DND-41 (cell line): ENCODE results near the gene PNLIPRP3.

Source experiments
- ATAC-seq: fragments of 200-7000 bp; cut with Tn5 transposase; 3 replicates; pipeline ENCODE4 v1.9.1; 2021; ENCODE audit warnings: low read depth; ENCODE audit not compliant: insufficient read depth
- DNase-seq: peaks from one replicate; pipeline ENCODE4 v3.0.0-alpha.2; 2020
- H2AFZ ChIP-seq: 2 replicates; pipeline ENCODE4 v1.6.0; 2012; ENCODE audit warnings: low read depth, low read length
- H3K27ac ChIP-seq: 2 replicates; pipeline ENCODE4 v1.5.1; 2012; ENCODE audit warnings: low read length, inconsistent platforms
- H3K27me3 ChIP-seq: fragments of 200-600 bp; sonication (generic); 2 replicates; pipeline ENCODE4 v1.6.0; 2012; ENCODE audit warnings: low read length, mild to moderate bottlenecking, inconsistent platforms; ENCODE audit not compliant: insufficient read depth, poor library complexity
- H3K36me3 ChIP-seq: 2 replicates; pipeline ENCODE4 v1.5.1; 2012; ENCODE audit warnings: low read length, inconsistent platforms; ENCODE audit not compliant: insufficient read depth
- H3K4me1 ChIP-seq: 2 replicates; pipeline ENCODE4 v1.5.1; 2012; ENCODE audit warnings: mild to moderate bottlenecking, low read length; ENCODE audit not compliant: insufficient read depth
- H3K4me2 ChIP-seq: 2 replicates; pipeline ENCODE4 v1.6.0; 2012; ENCODE audit warnings: mild to moderate bottlenecking, moderate library complexity, low read length, inconsistent platforms; ENCODE audit not compliant: insufficient read depth
- H3K4me3 ChIP-seq, 2 experiments: fragments of 200-600 bp in 1 of 2; shearing (Covaris generic) in 1 of 2; 2 replicates each; pipeline ENCODE4 v1.5.1; 2012 to 2016; ENCODE audit warnings: inconsistent platforms in 2 of 2, low read length in 2 of 2, mild to moderate bottlenecking in 2 of 2, low read depth in 1 of 2, moderate library complexity in 1 of 2
- H3K79me2 ChIP-seq: 2 replicates; pipeline ENCODE4 v1.6.0; 2012; ENCODE audit warnings: low read length, inconsistent platforms; ENCODE audit not compliant: insufficient read depth
- H3K9ac ChIP-seq: 2 replicates; pipeline ENCODE4 v1.6.0; 2012; ENCODE audit warnings: low read depth, mild to moderate bottlenecking, inconsistent platforms, low read length, moderate library complexity
- H3K9me3 ChIP-seq: 2 replicates; pipeline ENCODE4 v1.5.1; 2012; ENCODE audit warnings: low read length, moderate library complexity, mild to moderate bottlenecking, inconsistent platforms; ENCODE audit not compliant: insufficient read depth, severe bottlenecking
- H4K20me1 ChIP-seq: 2 replicates; pipeline ENCODE4 v1.6.0; 2012; ENCODE audit warnings: low read length; ENCODE audit not compliant: insufficient read depth
- CTCF ChIP-seq: IDR thresholded peaks from 2 replicates; pipeline ENCODE4 v1.5.1; 2012; ENCODE audit warnings: borderline replicate concordance, low read length, moderate library complexity, mild to moderate bottlenecking; ENCODE audit not compliant: poor library complexity, severe bottlenecking; ENCODE audit errors: extremely low read depth
- EZH2 ChIP-seq: IDR thresholded peaks from 3 replicates; pipeline ENCODE4 v1.6.1; 2012; ENCODE audit warnings: borderline replicate concordance, low read depth, mild to moderate bottlenecking, moderate library complexity, low read length, inconsistent platforms; ENCODE audit not compliant: severe bottlenecking

PNLIPRP3 gene

GRCh38 chr10:116460219-116460618 lies 32.6 kb downstream of the PNLIPRP3 start:
- Histone ChIP-seq H4K20me1 (no peaks in the 10 kb centered on the region), H3K27me3 (no peaks in the 10 kb centered on the region), H3K9me3 (no peaks in the 10 kb centered on the region), H2AFZ (no peak overlapping the region), H3K4me3 (no peak overlapping the region), H3K79me2 (no peaks in the 10 kb centered on the region), H3K4me1 (no peaks in the 10 kb centered on the region), H3K27ac (no peak overlapping the region), H3K36me3 (no peaks in the 10 kb centered on the region), H3K4me2 (no peak overlapping the region), H3K9ac (no peak overlapping the region)
- DNase-seq = no peak
- TF ChIP-seq CTCF (no peak), EZH2 (no peak)
- no peak for ATAC-seq

- TF ChIP-seq EZH2 (no peak), CTCF (no peak)
- Histone ChIP-seq H3K4me3 (no peak overlapping the region), H2AFZ (no peak overlapping the region), H3K27me3 (no peaks in the 10 kb centered on the region), H3K9ac (no peak overlapping the region), H4K20me1 (no peaks in the 10 kb centered on the region), H3K36me3 (no peaks in the 10 kb centered on the region), H3K79me2 (no peaks in the 10 kb centered on the region), H3K27ac (no peak overlapping the region), H3K4me1 (no peaks in the 10 kb centered on the region), H3K4me2 (no peak overlapping the region), H3K9me3 (no peaks in the 10 kb centered on the region)
- ATAC-seq (no peak), DNase-seq (no peak)
These were observed 34.0 kb downstream of the PNLIPRP3 start for GRCh38 chr10:116461680-116462079.

GRCh38 chr10:116464257-116464656 lies 36.6 kb downstream of the PNLIPRP3 start:
- ATAC-seq (no peak), DNase-seq (no peak)
- Histone ChIP-seq H3K36me3 (no peaks in the 10 kb centered on the region), H3K79me2 (no peaks in the 10 kb centered on the region), H3K4me2 (no peak overlapping the region), H3K9ac (no peak overlapping the region), H3K27me3 (no peaks in the 10 kb centered on the region), H3K9me3 (no peaks in the 10 kb centered on the region), H4K20me1 (no peaks in the 10 kb centered on the region), H2AFZ (no peak overlapping the region), H3K27ac (no peak overlapping the region), H3K4me1 (no peaks in the 10 kb centered on the region), H3K4me3 (no peak overlapping the region)
- TF ChIP-seq CTCF (no peak), EZH2 (no peak)

GRCh38 chr10:116465546-116465945 lies 37.9 kb downstream of the PNLIPRP3 start:
- no peak overlapping the region for H2AFZ ChIP-seq
- DNase-seq (no peak), ATAC-seq (no peak)
- TF ChIP-seq EZH2 (no peak), CTCF (no peak)
- no peaks in the 10 kb centered on the region for H4K20me1 ChIP-seq
- H3K27me3 ChIP-seq = no peaks in the 10 kb centered on the region
- H3K4me1 ChIP-seq = no peaks in the 10 kb centered on the region
- H3K9ac ChIP-seq = no peak overlapping the region
- no peaks in the 10 kb centered on the region for H3K9me3 ChIP-seq
- no peaks in the 10 kb centered on the region for H3K79me2 ChIP-seq
- no peak overlapping the region for H3K27ac ChIP-seq
- H3K36me3 ChIP-seq = no peaks in the 10 kb centered on the region
- H3K4me3 ChIP-seq = no peak overlapping the region
- no peak overlapping the region for H3K4me2 ChIP-seq
